Rectal smooth muscle tissue (tissue), 1 donor: ENCODE measurements around the gene ARHGAP21.
A peak's percentile ranks its signal among the peaks of the same experiment; 100 is the strongest.
"Not testable (repeated sequence)": the region's sequence is repeated elsewhere in the genome, so short reads cannot be mapped to it uniquely, and the experiment has no call there.

ENCODE experiments used
- H3K27ac ChIP-seq: one replicate; pipeline ENCODE4 v1.7.0; 2013; ENCODE audit warnings: low read depth, low read length, inconsistent platforms
- H3K27me3 ChIP-seq: one replicate; pipeline ENCODE4 v1.7.0; 2013; ENCODE audit warnings: low read length; ENCODE audit not compliant: control insufficient read depth, insufficient read depth
- H3K36me3 ChIP-seq: one replicate; pipeline ENCODE4 v1.7.0; 2013; ENCODE audit warnings: low read length; ENCODE audit not compliant: control insufficient read depth, insufficient read depth
- H3K4me1 ChIP-seq: one replicate; pipeline ENCODE4 v1.7.0; 2013; ENCODE audit warnings: low read length; ENCODE audit not compliant: control insufficient read depth, insufficient read depth
- H3K4me3 ChIP-seq: one replicate; pipeline ENCODE4 v1.7.0; 2013; ENCODE audit warnings: low read length
- H3K9ac ChIP-seq: one replicate; pipeline ENCODE4 v1.7.0; 2013; ENCODE audit warnings: low read length

The ARHGAP21 gene

GRCh38 chr10:24740714-24741113 lies 17.0 kb upstream of the ARHGAP21 start:
- no peaks in the 10 kb centered on the region for H3K27me3 ChIP-seq
- no peak overlapping the region for H3K27ac ChIP-seq
- no peaks in the 10 kb centered on the region for H3K36me3 ChIP-seq
- no peak overlapping the region for H3K4me3 ChIP-seq
- no peaks in the 10 kb centered on the region for H3K4me1 ChIP-seq
- no peak overlapping the region for H3K9ac ChIP-seq

GRCh38 chr10:24737001-24737400 lies 13.3 kb upstream of the ARHGAP21 start:
- H3K4me1 ChIP-seq: no peaks in the 10 kb centered on the region
- no peaks in the 10 kb centered on the region for H3K27me3 ChIP-seq
- no peak overlapping the region for H3K4me3 ChIP-seq
- H3K27ac ChIP-seq: no peak overlapping the region
- no peaks in the 10 kb centered on the region for H3K36me3 ChIP-seq
- H3K9ac ChIP-seq: no peak overlapping the region

GRCh38 chr10:24731942-24732341 lies 8.3 kb upstream of the ARHGAP21 start:
- Histone ChIP-seq H3K27ac (no peak overlapping the region), H3K4me3 (no peak overlapping the region), H3K4me1 (no peaks in the 10 kb centered on the region), H3K27me3 (no peaks in the 10 kb centered on the region), H3K36me3 (no peaks in the 10 kb centered on the region), H3K9ac (no peak overlapping the region)

GRCh38 chr10:24730811-24731210 lies 7.1 kb upstream of the ARHGAP21 start:
- H3K27ac ChIP-seq: no peak overlapping the region
- no peak overlapping the region for H3K9ac ChIP-seq
- H3K4me3 ChIP-seq: no peak overlapping the region
- no peaks in the 10 kb centered on the region for H3K36me3 ChIP-seq
- H3K27me3 ChIP-seq: no peaks in the 10 kb centered on the region
- H3K4me1 ChIP-seq: no peaks in the 10 kb centered on the region

- H3K9ac ChIP-seq: no peak overlapping the region
- peaks cover 2% of the 10 kb centered on the region for H3K4me1 ChIP-seq
- no peak overlapping the region for H3K4me3 ChIP-seq
- H3K27me3 ChIP-seq: no peaks in the 10 kb centered on the region
- H3K36me3 ChIP-seq: no peaks in the 10 kb centered on the region
- no peak overlapping the region for H3K27ac ChIP-seq
Measured at GRCh38 chr10:24727786-24728185, 4.1 kb upstream of the ARHGAP21 start.

GRCh38 chr10:24726626-24727025 lies 2.9 kb upstream of the ARHGAP21 start:
- Histone ChIP-seq H3K36me3 (no peaks in the 10 kb centered on the region), H3K27ac (no peak overlapping the region), H3K4me1 (peaks cover 2% of the 10 kb centered on the region), H3K9ac (no peak overlapping the region), H3K4me3 (no peak overlapping the region), H3K27me3 (no peaks in the 10 kb centered on the region)

GRCh38 chr10:24726029-24726428 lies 2.3 kb upstream of the ARHGAP21 start:
- H3K27ac ChIP-seq, H3K4me3 ChIP-seq, H3K27me3 ChIP-seq, H3K9ac ChIP-seq, H3K36me3 ChIP-seq, H3K4me1 ChIP-seq: not testable (repeated sequence)

GRCh38 chr10:24724381-24725228 lies 918 bp upstream of the ARHGAP21 start:
- Histone ChIP-seq H3K27ac (peak overlapping the region; percentile 89), H3K4me1 (peaks cover 17% of the 10 kb centered on the region), H3K36me3 (no peaks in the 10 kb centered on the region), H3K9ac (peak overlapping the region; percentile 59), H3K27me3 (no peaks in the 10 kb centered on the region), H3K4me3 (peak overlapping the region; percentile 90)

- H3K9ac ChIP-seq: no peak overlapping the region
- peak overlapping the region; percentile 71 for H3K4me3 ChIP-seq
- peak overlapping the region; percentile 89 for H3K27ac ChIP-seq
- no peaks in the 10 kb centered on the region for H3K36me3 ChIP-seq
- H3K27me3 ChIP-seq: no peaks in the 10 kb centered on the region
- peaks cover 26% of the 10 kb centered on the region for H3K4me1 ChIP-seq
Measured at GRCh38 chr10:24723386-24723787, 300 bp downstream of the ARHGAP21 start.

- no peaks in the 10 kb centered on the region for H3K27me3 ChIP-seq
- H3K27ac ChIP-seq: peak overlapping the region; percentile 86
- peak overlapping the region; percentile 71 for H3K4me3 ChIP-seq
- H3K4me1 ChIP-seq: peaks cover 31% of the 10 kb centered on the region
- H3K36me3 ChIP-seq: no peaks in the 10 kb centered on the region
- H3K9ac ChIP-seq: peak overlapping the region; percentile 61
Measured at GRCh38 chr10:24722676-24723385, 856 bp downstream of the ARHGAP21 start.

GRCh38 chr10:24722131-24722675 lies 1.5 kb downstream of the ARHGAP21 start:
- Histone ChIP-seq H3K4me1 (peaks cover 31% of the 10 kb centered on the region), H3K27ac (peak overlapping the region; percentile 86), H3K4me3 (peak overlapping the region; percentile 71), H3K9ac (peak overlapping the region; percentile 61), H3K27me3 (no peaks in the 10 kb centered on the region), H3K36me3 (no peaks in the 10 kb centered on the region)

- Histone ChIP-seq H3K4me3 (peak overlapping the region; percentile 71), H3K36me3 (no peaks in the 10 kb centered on the region), H3K4me1 (peaks cover 34% of the 10 kb centered on the region), H3K27ac (peak overlapping the region; percentile 86), H3K27me3 (no peaks in the 10 kb centered on the region), H3K9ac (peak overlapping the region; percentile 54)
Measured at GRCh38 chr10:24721229-24722106, 2.2 kb downstream of the ARHGAP21 start.
